OCI-LY7 (cell line): ENCODE results near the gene TGFBR3. TPM values are rescaled to one million over a fixed set of nuclear protein-coding genes. Genes with fewer than 3 reads are reported as not detected.

Source experiments
- BruUV-seq: library from RNA; stranded (reverse); fragments of 400-500 nt; replicated peaks from 2 replicates; lab custom pipeline; 2021; lab: Mats Ljungman, UMichigan
- CTCF ChIA-PET: fragments of 300-600 bp; sonication (Branson Sonifier 250); formaldehyde crosslinking; loops from one replicate; lab custom pipeline; 2022; ENCODE audit warnings: antibody characterized with exemption; ENCODE audit not compliant: unreplicated experiment; lab: Charles Lee
- POLR2A ChIA-PET: fragments of 300-600 bp; sonication (Branson Sonifier 250); formaldehyde crosslinking; loops from one replicate; lab custom pipeline; 2022; ENCODE audit warnings: antibody characterized with exemption; lab: Charles Lee
- DNase-seq: peaks from one replicate; pipeline ENCODE4 v3.0.0-alpha.2; 2015; ENCODE audit warnings: low spot score
- H2AFZ ChIP-seq: fragments of 200-600 bp; sonication (generic), shearing (Covaris generic); 2 replicates; pipeline ENCODE4 v1.6.1; 2014; ENCODE audit warnings: mild to moderate bottlenecking, antibody characterized with exemption, low read length, moderate library complexity
- H3K27ac ChIP-seq: fragments of 200-600 bp; sonication (generic); 2 replicates; pipeline ENCODE4 v1.5.1; 2014; ENCODE audit warnings: mixed run types, low read depth, mild to moderate bottlenecking, moderate library complexity, low read length, inconsistent platforms; ENCODE audit not compliant: poor library complexity, severe bottlenecking
- H3K36me3 ChIP-seq: fragments of 200-600 bp; sonication (generic); 2 replicates; pipeline ENCODE4 v1.6.1; 2014; ENCODE audit warnings: mild to moderate bottlenecking, antibody characterized with exemption, low read length, moderate library complexity, mixed read lengths; ENCODE audit not compliant: insufficient read depth
- H3K4me1 ChIP-seq: fragments of 200-600 bp; sonication (generic); 2 replicates; pipeline ENCODE4 v1.5.1; 2014; ENCODE audit warnings: mild to moderate bottlenecking, low read length; ENCODE audit not compliant: insufficient read depth, poor library complexity, severe bottlenecking
- H3K4me2 ChIP-seq: fragments of 200-600 bp; sonication (generic); 2 replicates; pipeline ENCODE4 v1.6.1; 2014; ENCODE audit warnings: mild to moderate bottlenecking, low read length
- H3K4me3 ChIP-seq: fragments of 200-600 bp; sonication (generic); 2 replicates; pipeline ENCODE4 v1.5.1; 2014; ENCODE audit warnings: mild to moderate bottlenecking, low read depth, low read length; ENCODE audit not compliant: poor library complexity, severe bottlenecking
- H3K79me2 ChIP-seq: fragments of 200-600 bp; sonication (generic); 2 replicates; pipeline ENCODE4 v1.6.1; 2016; ENCODE audit warnings: low read depth, mild to moderate bottlenecking, low read length, moderate library complexity, mixed read lengths; ENCODE audit not compliant: insufficient read depth
- H3K9me2 ChIP-seq: fragments of 200-600 bp; sonication (generic); 2 replicates; pipeline ENCODE4 v1.6.1; 2016; ENCODE audit warnings: mild to moderate bottlenecking, low read length, mixed read lengths; ENCODE audit not compliant: insufficient read depth
- H3K9me3 ChIP-seq: fragments of 200-600 bp; sonication (generic); 2 replicates; pipeline ENCODE4 v1.6.1; 2014; ENCODE audit warnings: mild to moderate bottlenecking, mixed run types, low read length, mixed read lengths
- H4K20me1 ChIP-seq: fragments of 200-600 bp; sonication (generic); 2 replicates; pipeline ENCODE4 v1.6.1; 2014; ENCODE audit warnings: mild to moderate bottlenecking, antibody characterized with exemption, low read length, moderate library complexity, mixed read lengths; ENCODE audit not compliant: insufficient read depth
- EZH2phosphoT487 ChIP-seq: fragments of 200-600 bp; sonication (generic); IDR thresholded peaks from 2 replicates; pipeline ENCODE4 v1.6.1; 2018; ENCODE audit warnings: low read depth, borderline replicate concordance, mild to moderate bottlenecking, mixed run types, antibody characterized with exemption, low read length, moderate library complexity, mixed read lengths
- intact Hi-C: fragments of 100-400 bp; cut with micrococcal nuclease; formaldehyde crosslinking; loops from one replicate; pipeline ENCODE4 v1.10.0; 2022; ENCODE audit not compliant: unreplicated experiment
- total RNA-seq, 2 experiments: library from RNA; depleted of rRNA in 1 of 2; stranded (reverse); fragments of >200 nt in 1 of 2; shearing (Covaris generic) in 1 of 2; gene quantifications; 2 replicates each; pipeline ENCODE4 v1.2.3, GENCODE V29; 2014 to 2022
- TF ChIP-seq, protein P1 (sequence below): fragments of 200-600 bp; sonication (generic); conservative IDR thresholded peaks from 2 replicates; pipeline ENCODE4 v1.5.1; 2014; ENCODE audit warnings: mild to moderate bottlenecking, antibody characterized with exemption, low read length, moderate library complexity, mixed read lengths

Gene TGFBR3
- total RNA-seq, 2 experiments from 2014 or later = not detected

DNA sequence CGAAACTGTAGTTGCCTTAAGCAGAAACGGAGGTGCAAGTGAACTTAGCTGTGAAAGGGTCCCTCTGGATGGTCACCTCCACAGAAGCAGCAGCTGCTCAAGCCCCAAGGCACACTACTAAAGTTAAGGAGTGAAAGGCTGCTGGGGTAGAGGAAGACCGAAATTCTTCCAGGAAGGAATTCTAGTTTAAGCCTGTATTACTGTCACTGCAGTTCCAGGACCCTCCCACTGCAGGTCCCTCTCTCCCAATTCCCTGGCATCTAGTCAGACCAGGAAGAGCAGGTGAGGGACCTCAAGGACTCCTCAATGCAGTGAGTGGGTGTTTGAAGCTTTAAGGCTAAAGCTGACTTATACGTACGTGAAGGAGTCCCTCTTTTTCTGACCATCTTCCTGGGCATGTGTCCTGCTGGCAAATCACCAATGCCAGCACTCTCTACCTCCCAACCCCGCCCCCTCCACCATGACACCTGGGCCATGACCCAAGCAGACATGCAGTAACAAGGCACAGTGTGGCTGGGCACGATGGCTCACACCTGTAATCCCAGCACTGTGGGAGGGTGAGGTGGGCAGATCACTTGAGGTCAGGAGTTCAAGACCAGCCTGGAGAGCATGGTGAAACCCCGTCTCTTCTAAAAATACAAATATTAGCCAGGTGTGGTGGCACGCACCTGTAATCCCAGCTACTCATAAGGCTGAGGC lies 57.2 kb downstream of the TGFBR3 start:
- no peaks in the 10 kb centered on the region for H3K9me2 ChIP-seq
- CTCF ChIA-PET = no interaction called here
- POLR2A ChIA-PET = interaction anchor here (0.6 to 0.8 kb wide), 3 partner anchors 63 to 637 kb away, joined by 3 to 6 read pairs (median 4); no protein-coding TSS in a partner anchor
- no peak for DNase-seq
- intact Hi-C loops = no loop called here
- TF ChIP-seq, protein P1, sequence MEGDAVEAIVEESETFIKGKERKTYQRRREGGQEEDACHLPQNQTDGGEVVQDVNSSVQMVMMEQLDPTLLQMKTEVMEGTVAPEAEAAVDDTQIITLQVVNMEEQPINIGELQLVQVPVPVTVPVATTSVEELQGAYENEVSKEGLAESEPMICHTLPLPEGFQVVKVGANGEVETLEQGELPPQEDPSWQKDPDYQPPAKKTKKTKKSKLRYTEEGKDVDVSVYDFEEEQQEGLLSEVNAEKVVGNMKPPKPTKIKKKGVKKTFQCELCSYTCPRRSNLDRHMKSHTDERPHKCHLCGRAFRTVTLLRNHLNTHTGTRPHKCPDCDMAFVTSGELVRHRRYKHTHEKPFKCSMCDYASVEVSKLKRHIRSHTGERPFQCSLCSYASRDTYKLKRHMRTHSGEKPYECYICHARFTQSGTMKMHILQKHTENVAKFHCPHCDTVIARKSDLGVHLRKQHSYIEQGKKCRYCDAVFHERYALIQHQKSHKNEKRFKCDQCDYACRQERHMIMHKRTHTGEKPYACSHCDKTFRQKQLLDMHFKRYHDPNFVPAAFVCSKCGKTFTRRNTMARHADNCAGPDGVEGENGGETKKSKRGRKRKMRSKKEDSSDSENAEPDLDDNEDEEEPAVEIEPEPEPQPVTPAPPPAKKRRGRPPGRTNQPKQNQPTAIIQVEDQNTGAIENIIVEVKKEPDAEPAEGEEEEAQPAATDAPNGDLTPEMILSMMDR = no peak
- TF ChIP-seq EZH2phosphoT487 = no peak
- H3K4me2 ChIP-seq = no peak overlapping the region
- no peaks in the 10 kb centered on the region for H4K20me1 ChIP-seq
- H3K4me3 ChIP-seq = no peak overlapping the region
- H3K79me2 ChIP-seq = no peaks in the 10 kb centered on the region
- H2AFZ ChIP-seq = no peak overlapping the region
- no peaks in the 10 kb centered on the region for H3K36me3 ChIP-seq
- no peaks in the 10 kb centered on the region for H3K4me1 ChIP-seq
- H3K27ac ChIP-seq = no peak overlapping the region
- BruUV-seq = no TSS peak
- no peaks in the 10 kb centered on the region for H3K9me3 ChIP-seq

DNA sequence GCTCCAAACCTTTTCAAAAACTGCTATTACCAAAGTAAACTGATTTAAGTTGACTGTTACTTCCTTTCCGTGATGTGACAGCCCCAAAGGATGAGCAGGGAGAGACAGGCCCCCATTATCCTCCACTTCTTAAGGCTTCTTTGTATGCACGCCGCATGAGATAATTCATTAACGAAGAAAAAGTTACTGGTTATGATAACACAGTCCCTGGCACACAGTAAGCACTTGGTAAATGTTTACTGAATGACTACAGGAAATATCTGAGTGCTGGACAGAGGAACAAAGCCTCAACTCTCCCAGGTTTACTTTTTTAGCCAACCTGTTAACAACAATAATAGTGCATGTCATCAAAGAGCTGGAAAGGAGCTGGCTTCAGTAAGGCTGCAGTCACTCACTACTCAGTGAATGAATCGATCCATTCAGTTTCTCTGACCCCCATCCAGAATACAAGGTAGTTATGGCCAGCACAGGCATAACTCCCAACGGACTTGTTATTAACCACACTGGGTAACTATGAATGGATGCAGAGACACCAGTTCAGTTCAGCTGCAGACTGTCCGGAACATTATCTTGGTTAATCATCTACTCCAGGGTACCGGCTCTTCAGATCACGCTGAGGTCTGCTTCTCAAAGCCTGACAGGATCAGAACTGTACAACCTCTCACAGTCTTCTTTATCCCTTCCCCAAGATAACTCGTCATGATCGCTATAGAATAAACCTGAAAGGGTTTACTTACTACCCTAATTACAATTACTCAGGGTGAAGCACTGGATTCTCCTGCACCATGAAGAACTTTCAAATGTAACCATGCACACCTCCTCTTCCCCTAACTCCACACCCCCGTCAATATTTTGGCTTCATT lies 58.3 kb downstream of the TGFBR3 start:
- Histone ChIP-seq H3K4me1 (no peaks in the 10 kb centered on the region), H3K9me3 (no peaks in the 10 kb centered on the region), H3K27ac (no peak overlapping the region), H4K20me1 (no peaks in the 10 kb centered on the region), H3K4me3 (no peak overlapping the region), H3K36me3 (no peaks in the 10 kb centered on the region), H3K9me2 (no peaks in the 10 kb centered on the region), H2AFZ (no peak overlapping the region), H3K4me2 (no peak overlapping the region), H3K79me2 (no peaks in the 10 kb centered on the region)
- ChIA-PET POLR2A (interaction anchor here (0.7 kb wide), 1 partner anchor 149 kb away, joined by 3 read pairs; no protein-coding TSS in a partner anchor), CTCF (no interaction called here)
- DNase-seq = no peak
- BruUV-seq = no TSS peak
- intact Hi-C loops = no loop called here
- TF ChIP-seq EZH2phosphoT487 = no peak
- TF ChIP-seq, protein P1 = no peak
